ENCODE results near the gene C17orf114.

Gene C17orf114

GRCh38 chr17:4788159-4788806 lies 13.8 kb downstream of the C17orf114 start:
- no peak for DNase-seq (ENCODE audit: low spot score)

DNA sequence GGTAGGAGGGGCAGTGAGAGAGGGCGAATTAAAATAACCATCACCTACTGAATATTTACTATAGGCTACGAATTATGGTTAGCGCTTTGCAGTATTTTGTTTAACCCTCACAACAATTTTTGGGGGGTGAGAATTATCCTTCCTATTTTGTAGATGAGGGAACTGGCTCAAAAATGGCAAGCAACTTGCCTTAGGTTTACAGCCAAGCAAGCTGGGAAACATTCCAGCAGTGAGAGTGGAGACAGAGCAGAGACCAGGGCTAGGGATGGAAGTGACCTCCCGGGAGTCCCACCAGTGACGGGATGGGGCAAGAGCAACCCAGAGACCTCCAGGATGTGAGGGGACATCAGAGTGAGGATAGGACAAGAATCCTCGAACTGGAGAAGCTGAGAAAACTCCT lies 15.6 kb downstream of the C17orf114 start:
- no peak for DNase-seq (ENCODE audit: low spot score)

DNA sequence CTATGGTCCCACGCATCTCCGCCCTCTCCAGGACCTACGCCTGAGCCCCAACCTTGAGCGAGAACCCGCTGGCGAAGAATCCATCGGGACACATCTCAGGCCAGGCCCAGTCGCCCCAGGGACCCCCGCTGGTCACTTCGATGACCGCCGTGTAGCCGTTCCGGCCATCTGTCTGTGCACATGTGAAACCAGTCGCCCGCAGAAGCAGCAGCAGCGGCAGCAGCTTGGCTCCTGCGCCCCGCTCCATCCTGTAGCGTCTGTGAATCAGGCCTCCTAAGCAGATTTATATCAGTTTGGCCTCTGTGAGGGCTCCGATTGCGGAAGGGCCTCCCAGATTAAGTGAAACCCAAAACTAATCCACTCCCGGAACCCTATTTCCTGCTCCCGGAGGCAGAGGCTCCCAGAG lies 16.0 kb downstream of the C17orf114 start, which contains the start of gene VMO1:
Gene VMO1 (minus strand): TSS at position 259 of the 406 bp plus-strand sequence. CDS start 12 bp downstream, at position 247.
- DNase-seq (ENCODE audit: low spot score): no peak

DNA sequence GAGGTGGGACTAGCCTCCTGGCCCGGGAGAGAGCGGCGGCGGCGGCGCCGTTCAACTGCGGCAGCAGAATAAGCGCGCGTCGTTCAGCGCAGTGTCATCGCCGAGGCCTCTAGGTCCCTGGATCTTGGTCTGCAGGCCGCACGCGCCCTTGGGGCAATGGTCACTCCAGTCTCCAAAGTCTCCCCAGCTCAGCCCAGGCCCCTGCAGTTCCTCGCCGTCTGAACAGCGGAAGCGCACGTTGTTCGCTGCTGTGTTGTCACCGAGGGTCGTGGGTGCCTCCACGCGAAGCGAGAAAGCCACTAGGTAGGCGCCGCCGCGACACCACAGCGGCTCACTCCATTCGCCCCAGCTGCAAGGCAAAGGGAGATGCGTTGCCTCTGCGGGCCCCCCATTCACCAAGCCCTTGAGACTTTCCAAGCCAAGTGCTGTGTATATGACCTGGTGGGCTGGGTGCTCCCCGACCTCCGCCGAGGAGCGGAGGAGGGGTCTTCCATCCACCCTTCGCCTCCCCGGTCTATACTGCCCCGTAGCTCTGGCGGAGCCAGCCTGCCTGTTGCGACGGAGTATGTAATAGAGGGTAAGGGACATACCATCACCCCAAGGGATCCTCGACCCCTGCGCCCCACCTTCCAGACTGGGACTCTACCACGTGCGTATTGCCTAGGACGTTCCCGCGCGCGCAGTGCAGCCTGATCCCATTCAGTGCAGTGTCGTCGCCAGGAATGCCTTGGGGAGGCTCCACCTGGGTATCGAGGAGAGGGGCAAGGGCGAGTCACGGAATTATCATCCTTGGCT lies 16.6 kb downstream of the C17orf114 start:
- no peak for DNase-seq (ENCODE audit: low spot score)

DNA sequence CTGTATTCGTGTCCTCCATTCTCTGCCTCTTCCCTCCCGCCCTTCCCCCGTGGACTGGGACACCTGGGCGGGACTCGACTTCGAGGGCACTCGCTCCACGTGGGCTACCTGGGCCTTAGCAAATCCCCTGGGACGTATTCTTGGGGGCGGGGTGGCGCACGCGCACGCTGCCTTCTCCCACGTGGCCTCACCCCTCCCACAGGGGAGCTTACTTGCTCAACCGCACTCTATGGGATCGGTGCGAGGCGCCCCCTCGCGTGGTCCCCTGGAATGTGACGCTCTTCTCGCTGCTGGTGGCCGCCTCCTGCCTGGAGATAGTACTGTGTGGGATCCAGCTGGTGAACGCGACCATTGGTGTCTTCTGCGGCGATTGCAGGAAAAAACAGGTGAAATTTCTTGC lies 19.5 kb downstream of the C17orf114 start:
- no peak for DNase-seq (ENCODE audit: low spot score)

GRCh38 chr17:4780325-4780955 lies 21.7 kb downstream of the C17orf114 start:
- DNase-seq (ENCODE audit: low spot score): no peak

DNA sequence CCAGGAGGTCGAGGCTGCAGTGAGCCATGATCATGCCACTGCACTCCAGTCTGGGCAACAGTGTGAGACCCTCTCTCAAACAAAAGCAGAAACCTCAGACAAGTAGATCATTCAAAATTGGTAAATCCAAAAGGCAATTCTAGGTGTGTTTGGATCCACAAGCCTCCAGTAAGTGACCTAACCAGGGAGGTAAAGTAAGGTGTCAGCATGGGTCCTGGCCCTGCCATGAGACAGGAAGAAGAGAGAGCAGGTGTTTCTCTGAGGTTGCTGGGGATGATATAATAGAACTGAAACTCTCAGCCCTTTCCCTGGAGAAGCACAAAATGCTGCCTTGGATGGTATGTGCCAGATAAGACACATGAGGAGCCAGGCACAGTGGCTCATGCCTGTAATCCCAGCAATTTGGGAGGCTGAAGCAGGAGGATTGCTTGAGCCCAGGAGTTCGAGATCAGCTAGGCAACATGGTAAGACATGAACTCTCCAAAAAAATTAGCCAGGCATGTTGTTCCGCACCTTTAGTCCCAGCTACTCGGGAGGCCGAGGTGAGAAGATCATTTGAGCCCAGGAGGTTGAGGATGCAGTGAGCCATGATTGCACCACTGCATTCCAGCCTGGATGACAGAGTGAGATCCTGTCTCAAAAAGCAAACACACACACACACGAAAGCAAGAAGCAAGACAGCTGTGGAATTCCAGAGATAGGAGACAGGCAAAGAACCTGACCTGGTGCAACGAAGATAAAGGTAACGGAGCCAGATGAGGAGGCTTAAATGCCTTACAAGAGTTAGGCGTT lies 24.0 kb downstream of the C17orf114 start:
- no peak for DNase-seq (ENCODE audit: low spot score)

DNA sequence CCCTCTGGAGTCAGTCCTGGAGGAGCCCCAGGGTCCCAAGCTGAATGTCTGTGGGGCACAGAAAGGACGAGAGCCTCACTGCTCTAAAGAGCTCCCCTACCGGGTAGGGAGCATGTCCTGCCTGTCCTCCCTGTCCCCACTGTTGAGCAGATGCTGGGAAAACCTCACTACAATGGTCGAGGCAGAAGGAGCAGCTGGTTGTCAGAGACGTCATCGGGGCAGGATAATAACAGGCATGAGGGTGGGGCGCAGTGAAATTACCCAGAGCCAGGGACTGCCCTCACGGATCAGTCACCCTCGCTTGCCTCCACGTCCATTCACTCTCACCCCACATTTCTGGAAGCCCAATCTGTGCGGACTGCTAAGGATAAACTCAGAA lies 29.9 kb downstream of the C17orf114 start:
- no peak for DNase-seq (ENCODE audit: low spot score)

GRCh38 chr17:4771519-4772234 lies 30.5 kb downstream of the C17orf114 start, which contains the start of gene TM4SF5:
Gene TM4SF5 (plus strand): TSS chr17:4771886. CDS start chr17:4771923, 37 bp downstream.
- DNase-seq (ENCODE audit: low spot score): no peak

- DNase-seq (ENCODE audit: low spot score): no peak
These were observed 32.5 kb downstream of the C17orf114 start for GRCh38 chr17:4769628-4770027.

DNA sequence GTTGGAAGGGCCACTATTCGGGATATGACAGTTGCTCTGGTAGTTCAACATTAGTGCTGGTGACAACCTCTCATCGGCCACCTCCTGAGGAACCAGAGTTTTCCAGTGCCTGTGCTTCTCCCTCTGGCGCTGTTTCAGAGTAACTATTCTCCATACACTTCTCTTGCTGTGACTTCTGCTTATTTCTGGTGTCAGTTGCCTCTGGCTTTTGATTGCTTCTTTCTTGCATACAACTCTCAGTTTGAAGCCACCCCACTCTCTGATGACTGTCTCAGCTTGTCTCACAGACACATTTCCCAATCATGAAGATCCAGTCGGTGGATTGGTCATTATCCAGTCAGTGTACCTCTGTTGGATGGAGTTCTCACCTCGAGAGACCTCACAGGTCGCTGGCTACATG lies 33.8 kb downstream of the C17orf114 start:
- DNase-seq (ENCODE audit: low spot score): no peak

DNA sequence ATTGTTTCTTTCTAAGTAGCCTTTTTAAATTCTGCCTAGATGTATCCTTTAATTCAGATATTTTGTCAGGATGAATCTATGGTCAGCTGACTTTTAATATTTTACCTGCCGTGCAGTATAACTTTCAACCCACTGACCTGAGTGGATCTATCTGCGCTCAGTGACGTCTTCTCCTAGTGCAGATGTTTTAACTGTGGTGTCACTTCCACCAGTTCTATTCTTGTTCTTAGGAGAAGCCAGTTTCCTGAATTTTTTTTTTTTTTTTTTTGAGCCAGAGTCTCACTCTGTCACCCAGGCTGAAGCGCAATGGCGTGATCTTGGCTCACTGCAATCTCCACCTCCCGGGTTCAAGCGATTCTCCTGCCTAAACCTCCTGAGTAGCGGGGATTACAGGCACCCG lies 35.4 kb downstream of the C17orf114 start:
- no peak for DNase-seq (ENCODE audit: low spot score)

DNA sequence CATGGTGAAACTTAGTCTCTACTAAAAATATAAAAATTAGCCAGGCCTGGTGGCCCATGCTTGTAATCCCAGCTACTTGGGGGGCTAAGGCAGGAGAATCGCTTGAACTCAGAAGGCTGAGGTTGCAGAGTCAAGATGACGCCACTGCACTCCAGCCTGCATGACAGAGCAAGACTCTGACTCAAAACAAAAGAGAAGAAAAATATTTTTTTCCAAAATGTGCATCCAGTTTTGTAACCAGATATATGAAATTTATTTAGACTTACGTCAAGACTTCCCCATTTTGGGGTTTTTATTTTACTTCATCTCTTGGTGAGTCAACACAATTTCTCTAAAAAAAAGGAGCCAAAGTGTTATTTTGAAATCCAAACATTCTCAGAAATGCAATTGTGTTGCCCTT lies 35.9 kb downstream of the C17orf114 start:
- no peak for DNase-seq (ENCODE audit: low spot score)

DNA sequence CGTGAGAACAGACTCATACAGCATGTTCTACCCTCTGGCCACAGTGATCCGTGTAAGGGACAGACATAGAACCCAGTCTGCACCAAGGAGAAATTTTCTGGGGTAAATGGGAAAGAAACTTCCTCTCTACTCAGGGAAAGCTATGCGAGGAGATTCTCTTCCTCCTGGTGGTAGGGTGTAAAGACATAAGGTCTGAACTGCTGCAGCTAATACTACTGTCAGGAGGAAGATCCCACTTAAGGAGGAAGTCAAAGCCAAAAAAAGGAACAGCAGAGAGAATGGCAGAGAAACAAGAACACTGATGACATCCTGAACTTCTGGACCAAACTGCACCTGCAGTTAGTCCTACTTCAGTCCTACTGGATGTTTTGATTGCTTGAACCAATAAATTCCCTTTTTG lies 37.5 kb downstream of the C17orf114 start:
- no peak for DNase-seq (ENCODE audit: low spot score)

DNA sequence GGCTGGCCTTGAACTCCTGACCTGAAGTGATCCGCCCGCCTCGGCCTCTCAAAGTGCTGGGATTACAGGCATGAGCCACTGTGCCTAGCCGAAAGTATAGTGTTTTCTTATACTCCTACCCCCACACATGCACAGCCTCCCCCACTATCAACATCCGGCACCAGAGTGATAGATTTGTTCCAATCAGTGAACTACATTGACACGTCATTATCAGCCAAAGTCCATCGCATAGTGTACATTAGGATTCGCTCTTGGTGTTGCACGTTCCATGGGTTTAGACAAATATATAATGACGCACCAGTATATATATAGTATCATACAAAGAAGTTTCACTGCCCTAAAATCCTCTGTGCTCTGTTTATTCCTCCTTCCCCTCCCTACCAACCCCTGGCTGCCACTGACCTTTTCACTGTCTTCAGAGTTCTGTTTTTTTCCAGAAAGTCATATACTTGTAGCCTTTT lies 42.3 kb downstream of the C17orf114 start:
- no peak for DNase-seq (ENCODE audit: low spot score)

- no peak for DNase-seq (ENCODE audit: low spot score)
These were observed 48.7 kb downstream of the C17orf114 start for GRCh38 chr17:4753392-4753791.

DNA sequence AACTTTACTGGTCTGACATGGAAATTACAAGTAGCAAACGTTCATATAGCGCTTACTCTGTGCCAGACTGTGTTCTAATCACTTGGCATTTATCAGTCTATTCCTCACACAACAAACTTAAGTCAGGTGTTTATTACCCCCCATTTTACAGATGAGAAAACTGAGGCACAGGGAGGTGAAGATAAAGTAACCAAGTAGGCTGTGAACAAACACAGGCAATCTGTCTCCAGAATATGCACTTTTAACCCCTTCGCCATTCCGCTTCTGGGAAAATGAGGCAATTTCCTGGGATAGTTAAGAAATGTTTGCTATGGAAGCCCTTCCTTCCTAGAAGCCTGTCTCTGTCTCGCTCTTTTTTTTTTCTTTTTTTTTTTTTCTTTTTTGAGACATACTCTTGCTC lies 50.2 kb downstream of the C17orf114 start:
- DNase-seq (ENCODE audit: low spot score): no peak

All from D341Med (cell line).